K562 (cell line): ENCODE results near the gene PLPP6.

Experiments used
- CBX2 ChIP-seq: fragments of 200-600 bp; sonication (generic); IDR thresholded peaks from one replicate; pipeline ENCODE4 v1.6.1; 2012; ENCODE audit warnings: mild to moderate bottlenecking, low read length, inconsistent platforms; ENCODE audit not compliant: insufficient read depth, poor library complexity, severe bottlenecking
- MAFK ChIP-seq: IDR thresholded peaks from 2 replicates; pipeline ENCODE4 v1.6.1; 2011; ENCODE audit warnings: low read length, improper control_type of control experiment
- MIER1 ChIP-seq: fragments of 450-650 bp; IDR thresholded peaks from 2 replicates; pipeline ENCODE4 v1.6.1; 2016; ENCODE audit warnings: antibody characterized with exemption, mild to moderate bottlenecking, low read depth

- TF ChIP-seq MIER1 = no peak
- TF ChIP-seq CBX2 = no peak
- no peak for TF ChIP-seq MAFK
Measured at GRCh38 chr9:4654084-4654483, 8.0 kb upstream of the PLPP6 start.
